Chondrocyte (in vitro differentiated cells): ENCODE data around the gene EWSR1. TPM values are rescaled to one million over a fixed set of nuclear protein-coding genes. Genes with fewer than 3 reads are reported as not detected.

Source experiments
- DNase-seq: peaks from one replicate; pipeline ENCODE4 v3.0.0; 2021; ENCODE audit warnings: mixed read lengths, low spot score
- H3K27ac Mint-ChIP-seq: one replicate; pipeline ENCODE4 v1.8.0; 2021; ENCODE audit warnings: mild to moderate bottlenecking, moderate library complexity, mixed read lengths; ENCODE audit not compliant: unreplicated experiment
- H3K27me3 Mint-ChIP-seq: 2 replicates; pipeline ENCODE4 v1.8.0; 2021; ENCODE audit warnings: low read depth, mixed read lengths
- H3K36me3 Mint-ChIP-seq: 2 replicates; pipeline ENCODE4 v1.8.0; 2021; ENCODE audit warnings: low read depth, mixed read lengths
- H3K4me1 Mint-ChIP-seq: 2 replicates; pipeline ENCODE4 v1.8.0; 2021; ENCODE audit warnings: low read depth, mild to moderate bottlenecking, mixed read lengths
- H3K4me3 Mint-ChIP-seq: one replicate; pipeline ENCODE4 v1.8.0; 2021; ENCODE audit warnings: mild to moderate bottlenecking, moderate library complexity, mixed read lengths; ENCODE audit not compliant: unreplicated experiment
- H3K9me3 Mint-ChIP-seq: 2 replicates; pipeline ENCODE4 v1.8.0; 2021; ENCODE audit warnings: low read depth, mixed read lengths
- total RNA-seq: library from RNA; stranded (reverse); gene quantifications from 3 replicates; pipeline ENCODE4 v1.2.1, GENCODE V29; 2021
- TF ChIP-seq, protein P1 (sequence below): fragments of 200-600 bp; sonication (generic); IDR thresholded peaks from 2 replicates; pipeline ENCODE4 v1.5.0; 2021; ENCODE audit warnings: antibody characterized with exemption, mild to moderate bottlenecking, moderate library complexity

The EWSR1 gene
- total RNA-seq, 1 donor from 2014 or later, result 139 TPM

DNA sequence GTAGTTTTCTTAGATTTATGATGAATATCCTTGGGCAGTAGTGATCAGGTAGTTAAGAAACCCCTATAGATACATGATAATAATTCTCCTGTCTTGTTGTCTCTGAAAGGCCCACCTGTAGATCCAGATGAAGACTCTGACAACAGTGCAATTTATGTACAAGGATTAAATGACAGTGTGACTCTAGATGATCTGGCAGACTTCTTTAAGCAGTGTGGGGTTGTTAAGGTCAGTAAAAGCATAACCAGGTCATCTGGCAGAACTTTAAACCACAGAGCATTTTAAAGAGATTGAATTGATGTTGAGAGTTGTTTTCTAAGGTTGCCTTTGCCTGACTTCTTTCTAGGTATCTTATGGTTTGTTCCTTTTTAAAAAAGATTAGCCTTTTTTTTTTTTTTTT is 24.3 kb downstream of the EWSR1 start:
- Mint-ChIP-seq H3K27ac (no peak overlapping the region), H3K36me3 (peaks cover 45% of the 10 kb centered on the region), H3K4me3 (no peak overlapping the region), H3K9me3 (no peaks in the 10 kb centered on the region), H3K27me3 (no peaks in the 10 kb centered on the region), H3K4me1 (no peaks in the 10 kb centered on the region)
- TF ChIP-seq, protein P1, sequence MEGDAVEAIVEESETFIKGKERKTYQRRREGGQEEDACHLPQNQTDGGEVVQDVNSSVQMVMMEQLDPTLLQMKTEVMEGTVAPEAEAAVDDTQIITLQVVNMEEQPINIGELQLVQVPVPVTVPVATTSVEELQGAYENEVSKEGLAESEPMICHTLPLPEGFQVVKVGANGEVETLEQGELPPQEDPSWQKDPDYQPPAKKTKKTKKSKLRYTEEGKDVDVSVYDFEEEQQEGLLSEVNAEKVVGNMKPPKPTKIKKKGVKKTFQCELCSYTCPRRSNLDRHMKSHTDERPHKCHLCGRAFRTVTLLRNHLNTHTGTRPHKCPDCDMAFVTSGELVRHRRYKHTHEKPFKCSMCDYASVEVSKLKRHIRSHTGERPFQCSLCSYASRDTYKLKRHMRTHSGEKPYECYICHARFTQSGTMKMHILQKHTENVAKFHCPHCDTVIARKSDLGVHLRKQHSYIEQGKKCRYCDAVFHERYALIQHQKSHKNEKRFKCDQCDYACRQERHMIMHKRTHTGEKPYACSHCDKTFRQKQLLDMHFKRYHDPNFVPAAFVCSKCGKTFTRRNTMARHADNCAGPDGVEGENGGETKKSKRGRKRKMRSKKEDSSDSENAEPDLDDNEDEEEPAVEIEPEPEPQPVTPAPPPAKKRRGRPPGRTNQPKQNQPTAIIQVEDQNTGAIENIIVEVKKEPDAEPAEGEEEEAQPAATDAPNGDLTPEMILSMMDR, result no peak
- no peak for DNase-seq

DNA sequence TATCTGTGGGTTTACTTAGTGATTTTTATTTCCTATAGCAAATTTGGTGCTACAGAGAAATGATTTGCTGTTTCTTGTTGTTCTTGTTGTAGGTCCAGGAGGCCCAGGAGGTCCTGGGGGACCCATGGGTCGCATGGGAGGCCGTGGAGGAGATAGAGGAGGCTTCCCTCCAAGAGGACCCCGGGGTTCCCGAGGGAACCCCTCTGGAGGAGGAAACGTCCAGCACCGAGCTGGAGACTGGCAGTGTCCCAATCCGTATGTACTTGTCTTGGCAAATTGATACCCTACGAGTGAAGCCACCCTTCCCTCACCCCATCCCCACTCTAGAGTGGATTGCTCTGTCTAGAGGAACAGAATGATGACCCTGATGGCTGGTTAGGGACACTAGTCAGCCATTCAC is 30.6 kb downstream of the EWSR1 start:
- peaks cover 5% of the 10 kb centered on the region for H3K4me1 Mint-ChIP-seq
- no peak for DNase-seq
- TF ChIP-seq, protein P1, result no peak
- H3K9me3 Mint-ChIP-seq, result no peaks in the 10 kb centered on the region
- H3K27me3 Mint-ChIP-seq, result no peaks in the 10 kb centered on the region
- peaks cover 41% of the 10 kb centered on the region for H3K36me3 Mint-ChIP-seq
- H3K27ac Mint-ChIP-seq, result no peak overlapping the region
- H3K4me3 Mint-ChIP-seq, result no peak overlapping the region

DNA sequence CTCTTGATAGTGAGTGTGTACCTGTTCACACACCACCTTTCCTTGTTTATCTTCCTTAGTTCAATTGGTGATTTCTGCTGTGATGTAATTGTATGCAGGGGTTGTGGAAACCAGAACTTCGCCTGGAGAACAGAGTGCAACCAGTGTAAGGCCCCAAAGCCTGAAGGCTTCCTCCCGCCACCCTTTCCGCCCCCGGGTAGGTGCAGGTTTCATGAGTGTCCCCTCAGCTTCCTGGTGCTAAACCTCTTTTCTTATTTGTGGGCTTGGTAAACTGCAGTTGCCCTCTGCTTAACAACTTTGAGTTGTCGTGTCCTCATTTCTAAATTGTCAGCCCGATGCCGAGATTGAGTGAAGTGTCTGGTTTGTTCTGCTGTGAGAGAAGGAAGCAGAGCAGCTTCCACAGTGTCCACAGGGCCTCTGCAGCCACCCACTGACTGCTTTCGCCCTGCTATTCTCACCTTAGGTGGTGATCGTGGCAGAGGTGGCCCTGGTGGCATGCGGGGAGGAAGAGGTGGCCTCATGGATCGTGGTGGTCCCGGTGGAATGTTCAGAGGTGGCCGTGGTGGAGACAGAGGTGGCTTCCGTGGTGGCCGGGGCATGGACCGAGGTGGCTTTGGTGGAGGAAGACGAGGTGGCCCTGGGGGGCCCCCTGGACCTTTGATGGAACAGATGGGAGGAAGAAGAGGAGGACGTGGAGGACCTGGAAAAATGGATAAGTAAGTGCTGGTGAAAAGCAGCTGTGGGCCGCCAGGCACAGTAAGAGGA is 31.2 kb downstream of the EWSR1 start:
- peaks cover 38% of the 10 kb centered on the region for H3K36me3 Mint-ChIP-seq
- peaks cover 5% of the 10 kb centered on the region for H3K4me1 Mint-ChIP-seq
- no peak overlapping the region for H3K4me3 Mint-ChIP-seq
- TF ChIP-seq, protein P1, result no peak
- H3K27ac Mint-ChIP-seq, result peak overlapping the region; percentile 32
- no peaks in the 10 kb centered on the region for H3K27me3 Mint-ChIP-seq
- no peak for DNase-seq
- no peaks in the 10 kb centered on the region for H3K9me3 Mint-ChIP-seq

DNA sequence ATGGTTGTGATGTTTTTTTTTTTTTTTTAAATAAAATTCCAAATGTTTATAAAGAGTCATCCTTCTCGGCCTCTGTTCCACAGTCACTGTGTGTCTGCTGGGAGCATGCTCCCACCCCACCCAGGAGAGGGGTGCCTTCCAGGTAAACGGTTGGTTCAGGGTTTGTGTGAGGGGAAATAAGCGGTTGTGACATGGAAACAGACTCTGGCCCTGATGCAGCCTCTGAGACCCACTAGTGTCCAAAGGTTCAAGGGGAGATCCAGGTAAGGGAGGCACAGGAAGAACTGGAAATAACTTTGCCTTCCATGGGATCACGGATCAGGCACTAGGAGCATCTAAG is 32.4 kb downstream of the EWSR1 start:
- Mint-ChIP-seq H3K27me3 (no peaks in the 10 kb centered on the region), H3K4me1 (peaks cover 5% of the 10 kb centered on the region), H3K9me3 (no peaks in the 10 kb centered on the region), H3K36me3 (peaks cover 38% of the 10 kb centered on the region), H3K4me3 (no peak overlapping the region), H3K27ac (peak overlapping the region; percentile 54)
- TF ChIP-seq, protein P1, result no peak
- no peak for DNase-seq

DNA sequence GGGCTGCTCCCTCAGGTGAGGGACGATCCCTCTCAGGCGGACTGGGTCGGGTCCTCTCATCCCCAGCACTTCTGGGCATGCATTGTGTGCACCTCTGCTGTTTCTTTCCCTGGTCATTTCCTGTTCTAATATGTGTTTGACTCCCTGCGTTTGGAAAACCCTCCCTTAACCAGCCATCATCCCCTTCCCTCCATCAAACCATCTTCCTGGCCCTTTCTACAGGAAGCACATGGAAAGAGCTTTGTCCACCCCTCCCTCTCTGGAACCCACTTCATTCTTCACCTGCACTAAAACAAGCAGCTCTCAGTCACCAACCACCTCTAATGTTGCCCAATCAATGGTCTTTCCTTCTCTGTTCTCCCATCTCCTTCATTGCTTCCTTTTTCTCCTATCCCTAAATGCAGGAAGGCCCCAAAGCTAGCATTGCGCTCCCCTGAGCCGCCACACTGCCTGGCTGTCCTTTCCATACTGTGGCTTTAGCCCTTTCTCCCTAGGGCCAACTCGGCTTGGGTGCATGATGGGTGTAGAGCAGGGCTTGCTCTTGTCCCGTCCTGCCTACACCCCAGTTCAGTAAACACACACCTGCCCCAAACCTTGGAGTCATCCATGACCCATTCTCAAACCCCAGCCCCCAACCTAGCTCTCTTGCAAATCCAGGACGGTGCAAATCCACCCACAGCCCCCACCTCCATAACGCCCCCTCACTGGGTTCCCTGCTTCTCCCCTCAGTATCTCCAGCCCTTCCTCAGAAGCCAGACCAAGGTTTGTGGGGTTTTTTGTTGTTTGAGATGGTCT is 32.9 kb downstream of the EWSR1 start:
- no peaks in the 10 kb centered on the region for H3K27me3 Mint-ChIP-seq
- peaks cover 35% of the 10 kb centered on the region for H3K36me3 Mint-ChIP-seq
- H3K4me3 Mint-ChIP-seq, result no peak overlapping the region
- H3K9me3 Mint-ChIP-seq, result no peaks in the 10 kb centered on the region
- peaks cover 7% of the 10 kb centered on the region for H3K4me1 Mint-ChIP-seq
- no peak for DNase-seq
- TF ChIP-seq, protein P1, result no peak
- H3K27ac Mint-ChIP-seq, result peak overlapping the region; percentile 43
